Measurements from ENCODE around the gene CD300E. TPM values are rescaled to one million over a fixed set of nuclear protein-coding genes. Genes with fewer than 3 reads are reported as not detected.

CD300E gene
- 7.3 TPM for total RNA-seq
- long read RNA-seq, partial matches to known transcripts: 0 of 4 reads
- long read RNA-seq, other reads (novel, unspliced or antisense): 0 of 4 reads

GRCh38 chr17:74623693-74624093, at the start of gene CD300E:
Gene CD300E (minus strand): TSS chr17:74623738. CDS start chr17:74623621, 117 bp downstream.
- DNase-seq (ENCODE audit: low spot score): no peak

GRCh38 chr17:74671031-74671771, 47.7 kb upstream of the CD300E start:
- peak; percentile 92 for DNase-seq (ENCODE audit: low spot score)

GRCh38 chr17:74670329-74670728, 46.8 kb upstream of the CD300E start:
- no peak for DNase-seq (ENCODE audit: low spot score)

GRCh38 chr17:74663561-74663960, 40.0 kb upstream of the CD300E start:
- no peak for DNase-seq (ENCODE audit: low spot score)

GRCh38 chr17:74659889-74660288, 36.4 kb upstream of the CD300E start:
- DNase-seq (ENCODE audit: low spot score): no peak

GRCh38 chr17:74658620-74659019, 35.1 kb upstream of the CD300E start:
- DNase-seq (ENCODE audit: low spot score): no peak

- DNase-seq (ENCODE audit: low spot score): no peak
These were observed 31.2 kb upstream of the CD300E start for GRCh38 chr17:74654742-74655141.

- no peak for DNase-seq (ENCODE audit: low spot score)
These were observed 28.5 kb upstream of the CD300E start for GRCh38 chr17:74652020-74652419.

GRCh38 chr17:74649909-74650308, 26.4 kb upstream of the CD300E start:
- DNase-seq (ENCODE audit: low spot score): no peak

GRCh38 chr17:74647871-74648672, 24.5 kb upstream of the CD300E start:
- no peak for DNase-seq (ENCODE audit: low spot score)

- no peak for DNase-seq (ENCODE audit: low spot score)
These were observed 22.7 kb upstream of the CD300E start for GRCh38 chr17:74646231-74646630.

- no peak for DNase-seq (ENCODE audit: low spot score)
These were observed 21.5 kb upstream of the CD300E start for GRCh38 chr17:74645010-74645409.

- DNase-seq (ENCODE audit: low spot score): no peak
These were observed 20.9 kb upstream of the CD300E start for GRCh38 chr17:74644419-74644818.

GRCh38 chr17:74643826-74644225, 20.3 kb upstream of the CD300E start:
- DNase-seq (ENCODE audit: low spot score): no peak

- no peak for DNase-seq (ENCODE audit: low spot score)
These were observed 19.5 kb upstream of the CD300E start for GRCh38 chr17:74642995-74643394.

GRCh38 chr17:74642556-74642955, 19.0 kb upstream of the CD300E start:
- no peak for DNase-seq (ENCODE audit: low spot score)

GRCh38 chr17:74641958-74642298, 18.4 kb upstream of the CD300E start:
- no peak for DNase-seq (ENCODE audit: low spot score)

- DNase-seq (ENCODE audit: low spot score): no peak
These were observed 17.9 kb upstream of the CD300E start for GRCh38 chr17:74641224-74641957.

- DNase-seq (ENCODE audit: low spot score): no peak
These were observed 16.2 kb upstream of the CD300E start for GRCh38 chr17:74639704-74640151.

- peak; percentile 1 for DNase-seq (ENCODE audit: low spot score)
These were observed 14.4 kb upstream of the CD300E start for GRCh38 chr17:74637926-74638325.

- peak; percentile 30 for DNase-seq (ENCODE audit: low spot score)
These were observed 13.7 kb upstream of the CD300E start for GRCh38 chr17:74637265-74637664.
